H1 (cell line): ENCODE data around the gene WDR4.
"Not testable (repeated sequence)": the region's sequence is repeated elsewhere in the genome, so short reads cannot be mapped to it uniquely, and the experiment has no call there.

Experiments used
- BACH1 ChIP-seq: IDR thresholded peaks from 2 replicates; pipeline ENCODE4 v1.6.1; 2012; ENCODE audit warnings: low read length, improper control_type of control experiment
- BRCA1 ChIP-seq: IDR thresholded peaks from 2 replicates; pipeline ENCODE4 v1.6.1; 2012; ENCODE audit warnings: low read depth, low read length, improper control_type of control experiment
- CTCF ChIP-seq, 3 experiments: IDR thresholded peaks; 1 replicate in 2 of 3; 2 replicates in 1 of 3; pipeline versions ENCODE4 v1.5.1 to v1.6.1; 2011; ENCODE audit warnings: low read length in 3 of 3, mild to moderate bottlenecking in 3 of 3, inconsistent platforms in 2 of 3, low read depth in 1 of 3, moderate library complexity in 1 of 3; ENCODE audit not compliant: insufficient read depth in 1 of 3; ENCODE audit errors: control extremely low read depth in 1 of 3
- EP300 ChIP-seq, 2 experiments: IDR thresholded peaks; 1 replicate in 1 of 2; 2 replicates in 1 of 2; pipeline ENCODE4 v1.6.1; 2011 to 2012; ENCODE audit warnings: low read depth in 2 of 2, low read length in 2 of 2, mild to moderate bottlenecking in 2 of 2, borderline replicate concordance in 1 of 2, inconsistent platforms in 1 of 2, moderate library complexity in 1 of 2
- GABPA ChIP-seq: IDR thresholded peaks from 2 replicates; pipeline ENCODE4 v1.6.1; 2011; ENCODE audit warnings: mild to moderate bottlenecking, low read length, moderate library complexity, borderline replicate concordance; ENCODE audit not compliant: insufficient read depth
- POLR2AphosphoS5 ChIP-seq: IDR thresholded peaks from 2 replicates; pipeline ENCODE4 v1.6.1; 2011; ENCODE audit warnings: low read depth, low read length
- SIN3A ChIP-seq, 2 experiments: IDR thresholded peaks in 1 of 2; conservative IDR thresholded peaks in 1 of 2; 2 replicates each; pipeline ENCODE4 v1.6.1; 2011 to 2012; ENCODE audit warnings: low read length in 2 of 2, improper control_type of control experiment in 1 of 2, low read depth in 1 of 2, mild to moderate bottlenecking in 1 of 2

GRCh38 chr21:42848144-42848931 is 31.0 kb downstream of the WDR4 start:
- TF ChIP-seq CTCF (IDR thresholded peaks at IDR 0.05; ENCODE audit: control extremely low read depth in 1 of 3, insufficient read depth in 1 of 3, low read depth in 1 of 3, low read length in 3 of 3); POLR2AphosphoS5; BACH1; GABPA; SIN3A (conservative IDR thresholded peaks at IDR 0.05 in 1 of 2, IDR thresholded peaks at IDR 0.05 in 1 of 2; ENCODE audit: low read depth in 1 of 2, low read length in 2 of 2); EP300 (IDR thresholded peaks at IDR 0.05; ENCODE audit: borderline replicate concordance in 1 of 2, low read depth in 2 of 2, low read length in 2 of 2); BRCA1: not testable (repeated sequence)
